Calu3 (cell line): Measurements from ENCODE around the gene ACKR3. TPM values are rescaled to one million over a fixed set of nuclear protein-coding genes. Genes with fewer than 3 reads are reported as not detected.

Experiments
- BruUV-seq: library from RNA; stranded (reverse); fragments of 400-500 nt; replicated peaks from 2 replicates; lab custom pipeline; 2021; lab: Mats Ljungman, UMichigan
- CTCF ChIA-PET: fragments of 300-600 bp; sonication (Branson Sonifier 250); formaldehyde crosslinking; loops from one replicate; lab custom pipeline; 2022; ENCODE audit warnings: antibody characterized with exemption; lab: Charles Lee
- DNase-seq: peaks from one replicate; pipeline ENCODE4 v3.0.0; 2022
- H3K27ac Mint-ChIP-seq: one replicate; pipeline ENCODE4 v1.8.0; 2022; ENCODE audit warnings: mixed read lengths; ENCODE audit not compliant: unreplicated experiment
- H3K27me3 Mint-ChIP-seq: one replicate; pipeline ENCODE4 v1.8.0; 2022; ENCODE audit warnings: mixed read lengths; ENCODE audit not compliant: unreplicated experiment
- H3K36me3 Mint-ChIP-seq: one replicate; pipeline ENCODE4 v1.8.0; 2022; ENCODE audit warnings: mild to moderate bottlenecking, moderate library complexity, mixed read lengths; ENCODE audit not compliant: insufficient read depth, unreplicated experiment
- H3K4me1 Mint-ChIP-seq: one replicate; pipeline ENCODE4 v1.8.0; 2022; ENCODE audit warnings: mild to moderate bottlenecking, low read depth, mixed read lengths; ENCODE audit not compliant: unreplicated experiment
- H3K4me3 Mint-ChIP-seq: one replicate; pipeline ENCODE4 v1.8.0; 2022; ENCODE audit warnings: mild to moderate bottlenecking, low read depth, moderate library complexity, mixed read lengths; ENCODE audit not compliant: unreplicated experiment
- H3K9me3 Mint-ChIP-seq: one replicate; pipeline ENCODE4 v1.8.0; 2022; ENCODE audit warnings: low read depth, mixed read lengths; ENCODE audit not compliant: unreplicated experiment
- intact Hi-C: fragments of 100-400 bp; cut with micrococcal nuclease; formaldehyde crosslinking; loops from one replicate; pipeline ENCODE4 v1.10.0; 2022; ENCODE audit not compliant: unreplicated experiment
- total RNA-seq: library from RNA; stranded (reverse); gene quantifications from 2 replicates; pipeline ENCODE4 v1.2.3, GENCODE V29; 2022
- TF ChIP-seq, protein P1 (sequence below): fragments of 200-600 bp; IDR thresholded peaks from one replicate; pipeline ENCODE4 v1.8.0; 2022; ENCODE audit warnings: antibody characterized with exemption; ENCODE audit not compliant: unreplicated experiment

The ACKR3 gene
- total RNA-seq, 1 experiment from 2014 or later, result 8.8 TPM

DNA sequence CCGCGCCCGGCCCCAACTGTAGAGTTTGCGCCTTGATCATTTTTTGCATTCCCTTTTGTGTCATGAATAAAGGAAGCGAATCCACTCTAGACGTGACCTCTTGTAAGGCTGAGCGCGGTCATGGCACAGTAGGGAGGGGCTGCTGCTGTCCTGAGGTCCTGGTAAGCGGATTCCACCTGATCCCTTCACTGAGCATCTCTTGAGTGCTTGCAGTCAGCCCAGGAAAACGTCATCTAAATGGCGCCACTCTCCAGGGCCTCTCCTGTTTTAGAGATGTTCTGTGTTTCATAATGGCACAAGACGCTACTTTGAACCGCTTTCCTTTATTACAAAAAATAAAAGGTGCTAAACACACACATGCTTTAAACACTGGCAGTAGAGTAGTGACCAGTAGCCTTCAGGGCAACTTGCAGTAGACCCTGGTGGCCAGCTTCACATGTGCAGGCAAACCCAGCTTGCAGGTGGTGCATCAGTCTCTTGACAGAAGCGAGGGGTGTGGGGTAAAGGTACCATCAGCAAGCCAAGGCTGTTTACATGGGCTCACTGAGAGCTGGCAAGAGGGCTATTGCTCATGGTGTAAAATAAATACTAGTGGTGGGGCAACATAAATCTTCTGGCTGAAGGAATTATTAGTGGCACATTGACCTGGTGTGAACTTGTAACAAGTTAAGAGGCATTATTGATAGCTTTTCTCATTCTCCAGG lies 43.0 kb upstream of the ACKR3 start:
- Mint-ChIP-seq H3K4me3 (no peak overlapping the region), H3K4me1 (no peaks in the 10 kb centered on the region), H3K36me3 (no peaks in the 10 kb centered on the region), H3K27me3 (peaks cover 70% of the 10 kb centered on the region), H3K9me3 (no peaks in the 10 kb centered on the region), H3K27ac (no peak overlapping the region)
- no peak for DNase-seq
- intact Hi-C loops, result no loop called here
- TF ChIP-seq, protein P1, sequence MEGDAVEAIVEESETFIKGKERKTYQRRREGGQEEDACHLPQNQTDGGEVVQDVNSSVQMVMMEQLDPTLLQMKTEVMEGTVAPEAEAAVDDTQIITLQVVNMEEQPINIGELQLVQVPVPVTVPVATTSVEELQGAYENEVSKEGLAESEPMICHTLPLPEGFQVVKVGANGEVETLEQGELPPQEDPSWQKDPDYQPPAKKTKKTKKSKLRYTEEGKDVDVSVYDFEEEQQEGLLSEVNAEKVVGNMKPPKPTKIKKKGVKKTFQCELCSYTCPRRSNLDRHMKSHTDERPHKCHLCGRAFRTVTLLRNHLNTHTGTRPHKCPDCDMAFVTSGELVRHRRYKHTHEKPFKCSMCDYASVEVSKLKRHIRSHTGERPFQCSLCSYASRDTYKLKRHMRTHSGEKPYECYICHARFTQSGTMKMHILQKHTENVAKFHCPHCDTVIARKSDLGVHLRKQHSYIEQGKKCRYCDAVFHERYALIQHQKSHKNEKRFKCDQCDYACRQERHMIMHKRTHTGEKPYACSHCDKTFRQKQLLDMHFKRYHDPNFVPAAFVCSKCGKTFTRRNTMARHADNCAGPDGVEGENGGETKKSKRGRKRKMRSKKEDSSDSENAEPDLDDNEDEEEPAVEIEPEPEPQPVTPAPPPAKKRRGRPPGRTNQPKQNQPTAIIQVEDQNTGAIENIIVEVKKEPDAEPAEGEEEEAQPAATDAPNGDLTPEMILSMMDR, result no peak
- BruUV-seq, result no TSS peak
- CTCF ChIA-PET, result interaction anchor here (1.0 kb wide), 2 partner anchors 11 to 13 kb away, joined by 3 to 16 read pairs; no protein-coding TSS in a partner anchor

DNA sequence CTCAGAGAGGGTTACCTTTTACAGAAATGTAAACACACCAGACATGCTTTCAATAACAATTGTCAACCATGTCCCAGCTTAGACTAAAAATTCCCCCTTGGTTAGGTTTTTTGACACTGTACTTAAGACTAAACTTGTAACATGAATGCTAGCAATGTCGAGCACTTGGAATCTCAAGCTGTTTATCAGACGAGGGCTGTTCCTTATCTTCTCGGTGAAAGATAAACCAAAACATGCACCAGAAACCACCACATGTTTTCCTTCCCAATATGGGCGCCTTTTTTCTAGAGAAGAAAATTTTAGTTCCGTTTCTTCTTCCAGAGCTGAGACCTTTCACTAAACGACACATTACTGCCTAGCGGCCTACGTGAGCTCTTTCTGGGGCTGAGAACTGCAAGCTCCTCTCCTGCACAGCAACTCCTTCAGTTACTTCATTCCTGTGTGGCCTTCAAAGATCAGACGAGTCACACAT lies 42.4 kb upstream of the ACKR3 start:
- Mint-ChIP-seq H3K4me1 (no peaks in the 10 kb centered on the region), H3K27ac (no peak overlapping the region), H3K36me3 (no peaks in the 10 kb centered on the region), H3K4me3 (no peak overlapping the region), H3K27me3 (peaks cover 70% of the 10 kb centered on the region), H3K9me3 (no peaks in the 10 kb centered on the region)
- CTCF ChIA-PET, result interaction anchor here (0.7 to 1.0 kb wide), 3 partner anchors 11 to 410 kb away, joined by 3 to 16 read pairs (median 3); no protein-coding TSS in a partner anchor
- TF ChIP-seq, protein P1, result no peak
- no peak for DNase-seq
- no TSS peak for BruUV-seq
- intact Hi-C loops, result no loop called here

DNA sequence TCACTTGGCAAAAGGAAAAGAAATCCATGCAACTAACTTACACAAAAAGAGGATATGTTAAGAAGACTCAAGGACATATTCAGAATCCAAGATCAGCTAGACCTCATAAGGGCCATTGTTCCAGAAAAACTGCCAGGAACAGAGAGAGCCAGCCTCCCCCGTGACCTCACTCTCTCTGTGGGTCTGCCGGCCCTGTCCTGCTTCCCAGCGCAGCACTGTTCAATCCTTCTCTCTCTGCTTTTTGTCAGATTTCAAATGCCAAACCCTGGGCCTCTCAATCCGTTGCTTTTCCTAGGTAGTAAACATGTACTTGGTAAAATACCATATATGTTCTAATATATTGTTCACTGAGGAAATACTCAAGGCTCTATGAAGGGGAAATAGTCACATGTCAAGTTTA lies 40.0 kb upstream of the ACKR3 start:
- CTCF ChIA-PET, result no interaction called here

DNA sequence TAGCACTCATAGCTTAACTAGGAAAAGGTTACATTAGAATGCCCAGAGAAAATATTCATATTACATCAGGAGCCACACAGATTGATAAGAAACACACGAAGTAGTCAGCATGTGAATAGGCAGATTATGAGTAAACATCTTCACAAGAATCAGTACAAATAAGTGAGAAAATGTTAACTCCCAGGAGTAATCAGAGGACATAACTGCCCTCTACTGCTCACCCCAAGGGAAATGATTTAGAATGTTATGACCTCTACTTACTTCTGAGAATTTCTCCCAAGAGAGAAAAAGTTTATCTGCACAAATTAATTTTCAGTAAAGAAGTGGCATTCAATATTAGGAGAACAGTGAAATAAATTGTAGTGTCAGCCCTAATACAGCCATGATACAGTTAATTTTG lies 39.1 kb upstream of the ACKR3 start:
- TF ChIP-seq, protein P1, result no peak
- Mint-ChIP-seq H3K9me3 (no peaks in the 10 kb centered on the region), H3K36me3 (no peaks in the 10 kb centered on the region), H3K4me3 (no peak overlapping the region), H3K27ac (no peak overlapping the region), H3K27me3 (peaks cover 65% of the 10 kb centered on the region), H3K4me1 (no peaks in the 10 kb centered on the region)
- intact Hi-C loops, result no loop called here
- BruUV-seq, result no TSS peak
- DNase-seq, result no peak
- CTCF ChIA-PET, result no interaction called here

More for the DNA sequence above, 40.0 kb upstream of the ACKR3 start:
- H3K4me3 Mint-ChIP-seq, result no peak overlapping the region
- TF ChIP-seq, protein P1, result no peak
- BruUV-seq, result no TSS peak
- no peak for DNase-seq
- H3K36me3 Mint-ChIP-seq, result no peaks in the 10 kb centered on the region
- H3K4me1 Mint-ChIP-seq, result no peaks in the 10 kb centered on the region
- no peak overlapping the region for H3K27ac Mint-ChIP-seq
- H3K9me3 Mint-ChIP-seq, result no peaks in the 10 kb centered on the region
- H3K27me3 Mint-ChIP-seq, result peaks cover 68% of the 10 kb centered on the region
- intact Hi-C loops, result no loop called here
